Central memory CD4-positive, alpha-beta T cell (primary cell): Measurements from ENCODE around the gene LTA4H.

Experiments
- DNase-seq: peaks from one replicate; pipeline ENCODE4 v3.0.0; 2022

LTA4H gene

GRCh38 chr12:95953000-95953399, 82.4 kb downstream of the LTA4H start:
- no peak for DNase-seq

GRCh38 chr12:95951515-95951914, 83.9 kb downstream of the LTA4H start:
- DNase-seq, result no peak
